Tibial nerve (tissue), 4 donors: Measurements from ENCODE around the gene NCAM2. TPM values are rescaled to one million over a fixed set of nuclear protein-coding genes. Genes with fewer than 3 reads are reported as not detected.
A peak's percentile ranks its signal among the peaks of the same experiment; 100 is the strongest.

Experiments
- DNase-seq, 2 donors: peaks; one replicate each; pipeline ENCODE4 v3.0.0-alpha.2; 2019; ENCODE audit warnings: low spot score in 2 of 2
- H3K27ac ChIP-seq, 4 donors: fragments of 200-600 bp; sonication (generic) in 3 of 4; one replicate each; pipeline ENCODE4 v1.5.1; 2017 to 2019; ENCODE audit warnings: mild to moderate bottlenecking in 1 of 4
- H3K27me3 ChIP-seq, 2 donors: fragments of 200-600 bp; sonication (generic) in 1 of 2; one replicate each; pipeline versions ENCODE4 v1.5.1 to v1.6.0; 2017 to 2019
- H3K36me3 ChIP-seq, 3 donors: fragments of 200-600 bp; sonication (generic); one replicate each; pipeline ENCODE4 v1.5.1; 2018 to 2019
- H3K4me1 ChIP-seq, 4 donors: fragments of 200-600 bp; sonication (generic) in 3 of 4; one replicate each; pipeline ENCODE4 v1.5.1; 2017 to 2019
- H3K4me3 ChIP-seq, 4 donors: fragments of 200-600 bp; sonication (generic) in 3 of 4; one replicate each; pipeline ENCODE4 v1.5.1; 2017 to 2019; ENCODE audit warnings: mild to moderate bottlenecking in 1 of 4, moderate library complexity in 1 of 4
- H3K9me3 ChIP-seq, 4 donors: fragments of 200-600 bp; sonication (generic) in 3 of 4; one replicate each; pipeline ENCODE4 v1.5.1; 2017 to 2019
- CTCF ChIP-seq, 5 experiments: fragments of 200-600 bp in 3 of 5; fragments of 450-650 bp in 2 of 5; sonication (generic) in 3 of 5; IDR thresholded peaks; one replicate each; pipeline ENCODE4 v1.5.1; 2016 to 2019; ENCODE audit warnings: antibody characterized with exemption in 5 of 5, mild to moderate bottlenecking in 3 of 5, moderate library complexity in 2 of 5
- EP300 ChIP-seq, 2 donors: sonication (generic); formaldehyde crosslinking; IDR thresholded peaks; one replicate each; pipeline ENCODE4 v1.6.1; 2017; ENCODE audit warnings: antibody characterized with exemption in 2 of 2, mild to moderate bottlenecking in 1 of 2
- POLR2A ChIP-seq, 2 donors: fragments of 450-650 bp; IDR thresholded peaks; one replicate each; pipeline ENCODE4 v1.6.1; 2017; ENCODE audit warnings: antibody characterized with exemption in 2 of 2, mild to moderate bottlenecking in 2 of 2, moderate library complexity in 2 of 2
- WGBS, 2 donors: methylation state at CpG; one replicate each; pipeline ENCODE4 v1.1.5; 2018; 5-methylcytosine and 5-hydroxymethylcytosine counted together
- total RNA-seq, 4 donors: library from RNA; depleted of rRNA; stranded (reverse); fragments of >200 nt; gene quantifications; one replicate each; pipeline ENCODE4 v1.1.0, GENCODE V29; 2016

NCAM2 gene
- total RNA-seq, 4 donors from 2014 or later: 15.1 to 29.7 (median 23.9) TPM

GRCh38 chr21:20998886-20999285 lies 677 bp downstream of the NCAM2 start:
- H3K9me3 ChIP-seq: no peaks in the 10 kb centered on the region
- H3K4me3 ChIP-seq: peak overlapping the region; percentile 53 to 72 (median 58)
- peak overlapping the region in 3 of 4 donors; percentile 48 to 77 (median 76) for H3K27ac ChIP-seq
- H3K4me1 ChIP-seq: peaks cover 0 to 24% (median 4%) of the 10 kb centered on the region in 4 donors
- no peaks in the 10 kb centered on the region for H3K36me3 ChIP-seq
- WGBS, 2 donors: 5 to 11% methylated on average over 5 of the region's 5 CpGs
- DNase-seq: no peak
- TF ChIP-seq CTCF (IDR thresholded peaks at IDR 0.05) (no peak), EP300 (IDR thresholded peaks at IDR 0.05) (no peak), POLR2A (IDR thresholded peaks at IDR 0.05) (no peak)
- H3K27me3 ChIP-seq: peaks cover 0 to 7% of the 10 kb centered on the region in 2 donors

GRCh38 chr21:20999659-21000058 lies 1.4 kb downstream of the NCAM2 start:
- peak; percentile 39 to 60 for DNase-seq
- H3K4me3 ChIP-seq: peak overlapping the region in 3 of 4 donors; percentile 53 to 72 (median 63)
- H3K27ac ChIP-seq: peak overlapping the region in 1 of 4 donors; percentile 77
- WGBS, 2 donors: 12 to 25% methylated on average over 3 of the region's 3 CpGs
- H3K9me3 ChIP-seq: no peaks in the 10 kb centered on the region
- H3K36me3 ChIP-seq: no peaks in the 10 kb centered on the region
- H3K27me3 ChIP-seq: peaks cover 0 to 7% of the 10 kb centered on the region in 2 donors
- TF ChIP-seq EP300 (IDR thresholded peaks at IDR 0.05) (no peak), POLR2A (IDR thresholded peaks at IDR 0.05) (no peak), CTCF (IDR thresholded peaks at IDR 0.05) (peak; percentile 62 to 76 (median 67))
- peaks cover 0 to 24% (median 4%) of the 10 kb centered on the region in 4 donors for H3K4me1 ChIP-seq

GRCh38 chr21:21000591-21001175 lies 2.5 kb downstream of the NCAM2 start:
- TF ChIP-seq EP300 (IDR thresholded peaks at IDR 0.05) (no peak), CTCF (IDR thresholded peaks at IDR 0.05) (no peak), POLR2A (IDR thresholded peaks at IDR 0.05) (no peak)
- 41% methylated on average over 3 of the region's 3 CpGs for WGBS, 2 donors

GRCh38 chr21:21001591-21002100 lies 3.4 kb downstream of the NCAM2 start:
- 46 to 54% methylated on average over 6 of the region's 6 CpGs for WGBS, 2 donors
- H3K27ac ChIP-seq: peak overlapping the region in 2 of 4 donors; percentile 22 to 54
- no peak overlapping the region for H3K4me3 ChIP-seq
- TF ChIP-seq POLR2A (IDR thresholded peaks at IDR 0.05): no peak
- no peak for TF ChIP-seq EP300 (IDR thresholded peaks at IDR 0.05)
- no peak for TF ChIP-seq CTCF (IDR thresholded peaks at IDR 0.05)
- no peaks in the 10 kb centered on the region for H3K9me3 ChIP-seq
- H3K4me1 ChIP-seq: peaks cover 0 to 19% (median 4%) of the 10 kb centered on the region in 4 donors
- peaks cover 0 to 7% of the 10 kb centered on the region in 2 donors for H3K27me3 ChIP-seq
- no peak for DNase-seq
- H3K36me3 ChIP-seq: no peaks in the 10 kb centered on the region

More at GRCh38 chr21:21000591-21001175, 2.5 kb downstream of the NCAM2 start:
- Histone ChIP-seq H3K4me3 (peak overlapping the region in 1 of 4 donors; percentile 63), H3K4me1 (peaks cover 0 to 24% (median 4%) of the 10 kb centered on the region in 4 donors), H3K27me3 (peaks cover 0 to 7% of the 10 kb centered on the region in 2 donors), H3K9me3 (no peaks in the 10 kb centered on the region), H3K36me3 (no peaks in the 10 kb centered on the region), H3K27ac (peak overlapping the region in 2 of 4 donors; percentile 4)
- no peak for DNase-seq

GRCh38 chr21:21002153-21002552 lies 3.9 kb downstream of the NCAM2 start:
- no peak for DNase-seq
- Histone ChIP-seq H3K27me3 (peaks cover 0 to 3% of the 10 kb centered on the region in 2 donors), H3K4me3 (no peak overlapping the region), H3K27ac (peak overlapping the region in 2 of 4 donors; percentile 22 to 54), H3K9me3 (no peaks in the 10 kb centered on the region), H3K4me1 (peaks cover 0 to 14% (median 4%) of the 10 kb centered on the region in 4 donors), H3K36me3 (no peaks in the 10 kb centered on the region)
- no peak for TF ChIP-seq POLR2A (IDR thresholded peaks at IDR 0.05)
- no peak for TF ChIP-seq EP300 (IDR thresholded peaks at IDR 0.05)
- no peak for TF ChIP-seq CTCF (IDR thresholded peaks at IDR 0.05)
- 42 to 49% methylated on average over 4 of the region's 4 CpGs for WGBS, 2 donors
